HG02759 (cell line): ENCODE results near the gene OR8D2.

ENCODE experiments used
- ATAC-seq: cut with Tn5 transposase; IDR thresholded peaks from one replicate; pipeline ENCODE4 v1.9.1; 2021; ENCODE audit warnings: mild to moderate bottlenecking, moderate library complexity; ENCODE audit not compliant: unreplicated experiment

The OR8D2 gene

GRCh38 chr11:124320097-124320496 lies at the start of gene OR8D2:
TSS of gene OR8D2 (minus strand) at chr11:124320197. CDS start at chr11:124320197, 0 bp downstream.
- no peak for ATAC-seq

DNA sequence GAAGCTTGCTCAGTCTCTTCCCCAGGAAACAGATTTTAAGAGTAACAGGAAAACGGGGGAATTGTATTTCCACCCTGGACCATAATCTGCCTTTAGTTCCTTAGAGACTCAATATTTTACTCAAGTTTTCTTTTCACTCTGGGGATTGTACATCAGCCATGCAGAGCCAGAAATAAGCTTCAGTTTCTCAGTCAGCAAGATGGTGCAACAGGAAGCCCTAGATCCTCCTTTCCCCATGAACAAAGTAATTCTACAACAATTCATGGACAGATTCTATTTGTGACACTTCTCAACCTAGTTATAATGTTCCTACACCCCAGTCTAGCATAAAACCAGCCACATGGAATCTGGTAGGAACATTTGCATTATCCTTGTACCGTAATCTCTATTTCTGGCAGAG lies 39.6 kb upstream of the OR8D2 start:
- no peak for ATAC-seq

GRCh38 chr11:124346311-124346955 lies 26.4 kb upstream of the OR8D2 start:
- ATAC-seq = no peak

- no peak for ATAC-seq
Observed at GRCh38 chr11:124344346-124344745, 24.3 kb upstream of the OR8D2 start.

- ATAC-seq = no peak
Observed at GRCh38 chr11:124340142-124340447, 20.1 kb upstream of the OR8D2 start.

- ATAC-seq = no peak
Observed at GRCh38 chr11:124339396-124340141, 19.6 kb upstream of the OR8D2 start.

GRCh38 chr11:124331873-124332272 lies 11.9 kb upstream of the OR8D2 start:
- no peak for ATAC-seq

GRCh38 chr11:124329787-124330478 lies 9.9 kb upstream of the OR8D2 start:
- peak; percentile 91 for ATAC-seq

DNA sequence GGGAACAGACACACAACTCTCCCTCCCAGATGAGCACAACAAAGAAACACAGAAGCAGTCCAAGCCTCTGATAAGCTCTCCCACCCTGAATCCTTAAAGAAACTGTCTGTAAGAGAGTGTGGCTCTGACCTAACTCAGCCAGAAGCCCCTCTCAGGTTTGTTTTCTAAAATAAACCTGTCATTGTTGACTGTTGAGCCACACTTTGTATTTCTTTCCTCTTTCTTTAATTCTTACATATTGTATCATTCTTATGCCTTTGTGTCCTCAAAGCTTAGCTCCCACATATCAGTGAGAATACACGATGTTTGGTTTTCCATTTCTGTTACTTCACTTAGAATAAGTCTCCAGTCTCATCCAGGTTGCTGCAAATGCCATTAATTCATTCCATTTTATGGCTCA lies 7.8 kb upstream of the OR8D2 start:
- ATAC-seq = no peak

GRCh38 chr11:124322356-124322755 lies 2.4 kb upstream of the OR8D2 start:
- ATAC-seq = no peak

DNA sequence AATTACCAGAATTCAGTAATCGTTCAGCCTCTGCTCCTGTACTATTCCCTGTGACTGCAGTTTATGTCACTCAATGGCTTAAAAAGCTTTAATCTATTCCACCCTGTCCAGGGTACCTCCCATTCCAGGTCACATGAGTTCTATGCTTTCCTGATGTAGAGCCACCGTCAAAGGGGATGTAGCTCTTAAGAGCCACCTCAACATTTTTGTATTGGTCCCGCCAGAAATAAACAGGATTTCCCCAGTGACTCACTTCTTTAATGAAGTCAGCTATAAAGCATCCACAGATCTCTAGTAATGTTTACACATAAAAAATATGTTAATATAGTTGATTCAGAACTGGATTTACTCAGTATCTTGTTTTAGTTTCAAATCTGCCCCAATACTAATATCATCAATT lies 4.9 kb downstream of the OR8D2 start:
- no peak for ATAC-seq

- ATAC-seq = no peak
Observed at GRCh38 chr11:124313849-124314248, 6.1 kb downstream of the OR8D2 start, which contains the start of gene OR8D1. TSS of gene OR8D1 (minus strand) at chr11:124313949. CDS start at chr11:124310766, 3,183 bp downstream.

GRCh38 chr11:124313131-124313530 lies 6.9 kb downstream of the OR8D2 start:
- no peak for ATAC-seq

DNA sequence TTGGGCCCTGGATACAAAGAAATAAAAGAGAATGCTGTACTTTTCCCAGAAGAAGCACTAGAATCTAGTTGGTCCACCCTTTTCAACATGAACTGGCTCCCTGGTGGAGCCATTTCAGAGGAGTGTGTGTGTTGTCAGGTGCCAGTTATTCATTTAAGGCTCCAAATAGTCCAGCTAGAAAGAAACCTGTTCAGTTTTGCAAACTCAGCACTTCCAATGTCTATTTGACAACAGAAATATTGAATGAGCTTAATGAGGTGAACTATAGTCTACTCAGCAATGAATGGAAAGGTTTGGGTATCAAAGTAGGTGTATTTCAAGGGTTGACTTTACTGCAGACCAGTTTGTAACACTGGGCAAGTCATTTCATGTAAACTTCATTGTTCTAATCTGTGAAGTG lies 8.3 kb downstream of the OR8D2 start:
- ATAC-seq = no peak

GRCh38 chr11:124311269-124311668 lies 8.7 kb downstream of the OR8D2 start:
- ATAC-seq = no peak

DNA sequence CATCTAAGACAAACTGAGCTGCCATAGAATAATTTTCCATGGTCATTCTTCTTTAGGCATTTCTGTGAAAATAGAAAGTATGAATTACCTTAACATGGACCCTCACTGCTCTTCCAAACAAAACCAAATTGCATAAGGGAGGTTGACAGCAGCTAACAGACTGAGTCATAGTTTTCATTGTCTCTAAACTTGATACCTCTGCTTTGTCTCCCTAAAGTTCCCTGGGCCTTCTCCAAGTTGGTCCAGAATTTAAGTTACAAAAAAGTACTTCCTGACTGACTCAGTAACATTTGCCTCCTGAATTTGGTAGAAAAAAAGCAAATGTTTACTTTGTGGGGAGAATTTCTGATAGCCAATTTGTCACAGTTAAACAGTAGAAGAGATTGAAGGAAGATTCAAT lies 9.3 kb downstream of the OR8D2 start:
- ATAC-seq = no peak

DNA sequence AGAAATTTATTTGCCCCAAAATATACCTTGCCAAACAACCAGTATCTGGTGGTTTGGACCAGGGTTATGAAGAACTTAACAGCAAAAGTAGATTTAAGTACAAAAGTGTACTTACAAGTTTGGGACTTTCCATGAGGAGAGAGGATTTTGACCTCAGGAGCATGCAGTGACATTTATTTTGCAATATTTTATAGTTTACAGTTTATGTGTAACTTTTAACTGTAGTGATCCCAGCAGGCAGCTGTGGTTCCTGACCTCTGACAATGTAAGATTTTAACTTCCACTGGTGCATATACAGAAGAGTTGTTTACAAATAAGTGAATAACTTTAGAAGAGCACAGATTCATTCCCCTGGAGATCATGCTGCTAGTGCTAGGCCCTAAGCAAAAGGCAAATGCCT lies 12.9 kb downstream of the OR8D2 start:
- no peak for ATAC-seq

GRCh38 chr11:124302347-124303125 lies 17.5 kb downstream of the OR8D2 start:
- ATAC-seq = no peak

DNA sequence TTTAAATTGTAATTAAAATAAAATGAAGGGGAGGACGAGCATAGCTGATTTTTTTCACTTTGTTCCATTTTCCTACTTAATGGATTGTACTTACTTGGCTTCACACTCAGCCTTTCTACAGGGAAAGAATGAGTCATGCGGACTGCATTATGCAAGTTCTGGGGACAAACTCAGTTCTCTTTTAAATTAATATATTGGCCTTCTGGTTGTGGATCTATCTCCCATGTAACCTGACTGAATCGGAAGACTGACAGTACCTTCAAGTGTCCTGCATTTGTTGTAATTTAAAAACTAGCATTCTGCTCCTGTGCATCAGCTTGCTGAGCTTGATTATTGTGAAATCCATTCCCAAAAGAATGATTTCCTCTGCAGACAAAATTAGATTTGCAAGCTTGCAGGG lies 18.4 kb downstream of the OR8D2 start:
- ATAC-seq = no peak

- no peak for ATAC-seq
Observed at GRCh38 chr11:124297921-124298320, 22.1 kb downstream of the OR8D2 start.

GRCh38 chr11:124296016-124296415 lies 24.0 kb downstream of the OR8D2 start:
- ATAC-seq = no peak
